ENCODE data around the gene GLTP.

The GLTP gene

DNA sequence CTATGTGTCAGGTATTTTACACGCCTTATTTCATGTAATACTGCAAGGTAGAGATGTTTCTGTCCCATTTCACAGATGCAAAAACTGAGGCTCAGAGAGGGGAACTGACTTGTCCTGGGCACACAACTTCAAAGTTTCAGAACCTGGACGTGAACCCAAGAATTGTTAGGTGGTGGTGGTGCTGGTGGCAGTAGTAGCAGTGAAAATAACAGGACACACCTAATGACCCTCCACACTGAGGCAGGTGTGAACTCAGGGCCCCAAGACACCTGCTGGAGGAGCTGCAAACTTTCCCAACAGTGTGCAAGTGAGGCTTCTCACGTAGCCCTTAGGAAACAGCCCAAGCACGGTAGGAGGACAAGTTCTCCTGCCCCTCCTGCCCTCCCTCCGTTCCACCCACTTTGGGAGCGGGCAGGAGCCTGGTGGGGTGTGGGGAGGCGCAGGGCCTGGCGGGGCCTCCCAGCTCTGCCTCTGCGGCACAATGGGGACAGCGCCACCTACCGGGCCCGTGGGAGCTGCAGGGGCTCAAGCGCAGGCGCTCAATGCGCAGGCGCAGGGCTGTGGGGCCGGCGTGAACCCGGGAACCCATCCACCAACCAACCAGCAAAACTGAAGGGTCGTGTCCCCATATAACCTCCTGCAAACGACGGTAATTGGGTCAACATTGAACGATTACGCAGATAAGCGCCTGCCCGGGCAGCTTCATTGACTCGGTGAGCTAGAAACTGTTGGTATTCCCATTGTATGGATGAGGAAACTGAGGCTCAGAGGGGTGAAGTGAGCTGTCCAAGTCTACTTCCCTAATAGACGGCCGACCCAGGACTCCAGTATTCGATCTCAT is 35.1 kb downstream of the GLTP start:
- peak; percentile 82 to 86 for DNase-seq (ENCODE audit: low read depth in 1 of 2, low spot score in 1 of 2)

DNA sequence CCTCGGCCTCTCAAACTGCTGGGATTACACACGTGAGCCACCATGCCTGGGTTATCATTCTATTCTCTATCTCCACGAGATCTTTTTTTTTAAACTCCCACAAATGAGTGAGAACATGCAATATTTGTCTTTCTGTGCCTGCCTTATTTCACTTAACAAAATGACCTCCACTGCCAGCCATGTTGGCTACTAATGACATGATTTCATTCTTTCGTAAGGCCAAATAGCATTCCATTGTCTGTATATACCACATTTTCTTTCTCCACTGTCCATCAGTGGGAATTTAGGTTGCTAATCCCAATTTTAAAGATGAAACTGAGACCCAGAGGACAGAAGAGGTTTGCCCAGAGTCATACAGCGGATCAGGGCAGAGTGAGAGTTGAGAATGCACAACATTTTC is 36.2 kb downstream of the GLTP start:
- no peak for DNase-seq (ENCODE audit: low read depth in 1 of 2, low spot score in 1 of 2)

DNA sequence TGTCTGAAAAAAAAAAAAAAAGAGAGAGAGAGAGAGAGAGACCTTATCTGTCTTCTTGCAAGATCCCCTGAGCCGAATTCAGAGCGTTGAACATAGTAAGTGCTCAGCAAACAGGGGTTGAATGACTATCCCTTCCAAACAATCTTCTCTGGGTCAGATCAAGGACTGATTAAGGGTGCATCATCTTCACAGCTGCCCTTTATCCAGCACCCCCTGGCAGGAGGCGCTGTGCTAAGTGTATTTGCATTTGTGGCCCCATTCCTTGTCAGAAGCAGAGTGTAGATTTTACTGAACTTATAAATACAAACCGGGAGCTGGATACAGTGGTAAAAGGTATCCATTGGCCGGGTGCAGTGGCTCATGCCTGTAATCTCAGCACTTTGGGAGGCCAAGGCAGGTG is 38.3 kb downstream of the GLTP start:
- no peak for DNase-seq (ENCODE audit: low read depth in 1 of 2, low spot score in 1 of 2)

DNA sequence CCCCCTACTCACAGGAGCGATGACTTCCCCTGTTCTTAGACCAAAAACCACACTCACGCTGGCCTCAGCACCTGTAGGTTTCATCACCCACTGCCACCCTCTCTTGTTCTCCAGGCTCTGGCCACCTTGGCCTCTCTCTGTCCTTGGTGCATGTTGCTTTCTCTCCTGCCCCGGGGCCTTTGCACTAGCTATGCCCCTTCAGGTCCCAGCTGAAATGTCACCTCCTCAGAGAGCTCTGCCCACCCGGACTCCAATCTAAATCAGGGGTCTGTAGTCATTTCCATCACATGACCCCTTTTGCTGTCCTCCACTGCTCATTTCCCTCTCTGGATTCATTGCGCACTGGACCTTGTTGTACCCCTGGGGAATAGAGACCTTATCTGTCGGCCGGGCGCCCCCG is 39.0 kb downstream of the GLTP start:
- DNase-seq (ENCODE audit: low read depth in 1 of 2, low spot score in 1 of 2), result no peak

DNA sequence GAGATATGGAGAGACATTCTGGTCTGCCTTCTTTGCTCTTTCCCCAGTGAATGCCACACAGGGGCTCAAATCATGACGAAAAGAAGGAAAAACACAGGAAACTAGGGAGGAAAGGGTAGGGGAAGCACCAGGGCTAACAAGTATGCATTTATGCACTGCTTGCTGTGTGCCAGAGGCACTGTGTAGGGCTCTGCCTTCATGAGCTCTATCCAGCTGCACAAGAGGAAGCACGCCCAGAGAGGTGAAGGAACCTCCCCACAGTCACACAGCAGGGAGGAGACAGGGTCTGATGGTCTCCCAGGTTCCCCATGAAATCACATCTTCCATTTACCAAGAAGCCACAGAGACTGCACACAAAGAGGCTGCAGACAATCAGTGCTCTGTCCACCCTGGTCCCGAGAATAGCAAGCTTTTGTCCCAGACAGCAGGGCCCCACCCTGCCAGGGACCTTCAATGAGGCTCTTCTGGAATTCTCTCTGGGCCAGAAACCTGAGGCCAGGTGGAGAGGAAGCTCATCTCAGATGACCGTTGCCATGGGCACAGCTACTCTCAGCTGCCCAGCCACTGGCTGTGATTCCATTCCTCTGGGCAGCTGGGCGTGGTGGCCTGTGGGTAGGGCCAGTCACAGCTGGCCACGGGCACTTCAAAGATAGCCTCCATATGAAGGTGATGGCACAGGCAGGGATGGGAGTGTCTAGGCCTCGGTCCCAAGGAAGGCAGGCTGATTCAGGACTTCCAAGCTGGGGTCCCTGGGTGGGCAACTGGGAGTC is 39.9 kb downstream of the GLTP start:
- no peak for DNase-seq (ENCODE audit: low read depth in 1 of 2, low spot score in 1 of 2)

DNA sequence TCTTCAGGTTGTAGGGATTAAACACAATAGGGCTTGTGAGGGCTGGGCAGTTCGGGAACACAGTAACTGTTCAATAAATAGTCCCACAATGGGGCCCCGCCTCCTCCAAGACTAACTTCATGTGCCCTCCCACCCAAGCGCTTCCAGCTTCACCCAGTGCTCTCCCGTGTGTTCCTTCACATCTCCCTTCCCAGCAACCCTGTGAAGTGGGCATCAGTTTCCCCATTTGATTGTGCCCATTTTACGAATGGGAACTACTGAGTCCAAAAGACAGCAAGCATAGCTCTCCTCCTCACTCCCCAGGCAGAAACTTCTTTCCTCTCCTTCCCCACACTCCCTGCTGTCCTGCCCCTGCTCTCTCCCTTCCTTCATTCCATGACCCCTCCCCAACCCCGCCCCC is 40.9 kb downstream of the GLTP start:
- DNase-seq (ENCODE audit: low read depth in 1 of 2, low spot score in 1 of 2), result no peak

DNA sequence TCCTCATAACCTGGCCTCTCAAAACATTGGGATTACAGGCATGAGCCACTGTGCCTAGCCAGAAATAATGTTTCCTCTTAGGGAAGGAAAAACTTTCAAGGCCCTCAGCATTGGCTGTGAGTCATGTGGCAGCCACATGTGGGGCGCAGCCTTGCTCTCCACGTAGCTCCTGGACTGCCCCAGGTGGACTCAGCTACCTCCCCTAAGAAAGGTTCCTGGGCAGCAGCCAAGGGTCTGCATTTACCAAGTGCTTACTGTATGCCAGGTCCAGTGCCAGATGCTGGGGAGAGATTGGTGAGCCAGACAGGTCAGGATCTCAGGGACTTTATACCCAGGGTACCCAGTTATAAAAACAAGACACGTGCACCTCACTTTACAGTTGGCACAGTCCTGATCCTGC is 43.4 kb downstream of the GLTP start:
- DNase-seq (ENCODE audit: low read depth in 1 of 2, low spot score in 1 of 2), result no peak

DNA sequence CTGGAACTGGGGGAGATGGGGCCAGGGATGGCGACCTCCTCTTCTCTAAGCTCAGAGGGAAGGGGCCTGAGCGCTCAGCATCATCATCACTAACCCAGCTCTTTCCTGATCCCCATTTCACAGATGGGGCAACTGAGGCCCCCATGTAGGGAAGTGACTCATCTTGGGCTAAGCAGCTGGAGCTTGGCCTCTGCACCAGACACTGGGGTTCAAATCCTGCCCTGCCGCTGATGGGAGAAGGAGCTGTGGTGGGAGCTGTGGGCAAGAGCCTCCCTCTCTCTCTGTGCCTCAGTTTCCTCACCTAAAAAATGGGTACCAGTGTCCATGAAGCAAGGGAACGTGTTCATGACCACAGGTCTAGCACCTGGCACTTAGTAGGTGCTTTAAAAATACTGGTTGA is 44.5 kb downstream of the GLTP start:
- no peak for DNase-seq (ENCODE audit: low read depth in 1 of 2, low spot score in 1 of 2)

DNA sequence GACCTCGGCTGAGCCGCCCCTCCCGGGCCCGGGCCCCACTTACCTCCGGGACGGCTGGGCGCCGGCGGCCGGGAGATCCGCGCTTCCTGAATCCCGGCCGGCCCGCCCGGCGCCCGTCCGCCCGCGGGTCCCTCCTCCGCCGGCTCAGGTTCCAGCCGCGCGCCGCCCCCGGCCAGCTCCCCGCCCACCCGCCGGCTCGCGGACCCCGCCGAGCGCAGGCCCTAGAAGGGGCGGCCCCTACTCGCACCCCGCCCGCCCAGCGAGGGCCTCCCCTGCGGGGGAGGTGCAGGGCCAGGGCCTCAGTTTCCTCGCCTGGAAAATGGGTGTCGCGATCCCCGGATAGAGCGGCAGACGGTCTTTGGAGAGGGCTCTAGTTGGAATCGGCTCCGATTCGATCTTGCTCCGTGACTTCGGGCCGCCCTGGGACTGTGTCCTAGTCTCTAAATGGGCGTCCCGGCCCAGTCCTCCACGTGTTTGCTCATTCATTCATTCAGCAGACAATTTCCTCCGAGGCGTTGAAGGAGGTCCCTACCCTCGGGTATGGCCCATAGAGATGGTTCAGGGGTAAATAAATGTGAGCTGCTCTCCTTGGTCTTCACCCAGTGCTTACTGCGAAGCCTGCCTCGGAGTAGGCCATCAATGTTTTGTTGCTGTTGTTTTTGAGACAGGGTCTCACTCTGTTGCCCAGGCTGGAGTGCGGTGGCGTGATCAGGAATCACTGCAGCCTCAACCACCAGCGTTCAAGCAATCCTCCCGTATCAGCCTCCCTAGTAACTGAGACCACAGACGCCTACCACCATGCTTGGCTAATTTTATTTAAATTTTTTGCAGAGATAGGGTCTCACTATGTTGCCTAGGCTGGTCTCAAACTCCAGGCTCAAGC is 46.8 kb downstream of the GLTP start, which contains the start of gene TRPV4:
TRPV4 (minus strand) TSS at position 92 of the 883 bp plus-strand sequence. CDS start 18,602 bp downstream, outside the sequence.
- DNase-seq (ENCODE audit: low read depth in 1 of 2, low spot score in 1 of 2), result no peak

DNA sequence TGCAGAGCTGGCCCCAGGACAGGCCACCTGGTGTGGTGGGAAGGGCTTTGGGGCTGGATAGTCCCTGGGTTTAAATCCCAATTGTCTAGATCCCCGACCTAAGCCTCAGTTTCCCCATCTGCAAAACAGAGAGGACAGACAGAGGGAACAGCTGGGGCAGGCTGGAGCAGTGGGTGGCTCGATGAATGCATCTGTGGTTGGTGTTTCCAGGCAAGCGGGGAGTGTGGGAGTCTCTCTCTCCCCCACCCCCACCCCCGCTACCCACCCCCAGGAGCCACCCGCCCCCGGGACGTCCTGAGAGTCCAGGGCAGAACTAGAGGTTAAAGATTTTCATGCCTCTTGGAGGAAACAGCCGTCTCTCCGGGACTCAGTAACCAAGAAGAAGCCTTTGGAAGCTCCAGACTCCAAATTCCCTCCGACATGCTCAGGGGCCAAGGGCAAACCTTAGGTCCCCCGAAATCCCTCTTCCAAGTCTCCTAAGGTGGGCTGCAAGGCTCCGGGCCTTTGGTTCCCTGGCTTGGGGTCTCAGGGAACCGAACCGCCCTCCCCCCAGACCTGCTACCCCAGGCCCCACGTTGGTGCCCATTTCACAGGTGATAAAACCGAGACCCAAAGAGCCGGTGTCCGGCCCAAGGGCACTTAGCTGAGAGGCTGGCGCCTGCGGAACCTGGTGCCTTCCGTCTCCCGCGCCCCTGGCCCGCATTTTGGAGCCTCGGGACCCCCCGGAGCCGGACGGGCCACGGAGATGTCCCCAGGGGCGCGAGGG is 47.6 kb downstream of the GLTP start:
- DNase-seq (ENCODE audit: low read depth in 1 of 2, low spot score in 1 of 2), result no peak

DNA sequence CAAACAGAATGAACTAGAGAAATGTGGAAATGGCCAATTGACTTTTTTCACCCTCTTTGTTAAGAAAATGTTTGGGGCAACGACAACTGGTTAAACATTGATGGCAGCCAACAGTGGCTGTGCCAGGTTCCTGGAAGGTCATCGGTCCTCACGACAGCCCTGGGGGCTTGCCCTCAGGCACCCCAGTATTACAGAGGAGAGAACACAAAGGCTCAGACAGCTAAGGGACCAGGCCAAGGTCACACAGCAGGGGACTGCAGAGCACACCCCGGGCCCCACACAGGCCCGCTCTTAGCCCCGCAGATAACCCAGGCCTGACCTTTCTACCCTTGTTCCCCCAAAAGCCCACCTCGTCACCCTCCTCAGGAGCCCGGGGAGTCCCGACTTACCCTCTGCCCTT is 48.4 kb downstream of the GLTP start:
- DNase-seq (ENCODE audit: low read depth in 1 of 2, low spot score in 1 of 2), result no peak

DNA sequence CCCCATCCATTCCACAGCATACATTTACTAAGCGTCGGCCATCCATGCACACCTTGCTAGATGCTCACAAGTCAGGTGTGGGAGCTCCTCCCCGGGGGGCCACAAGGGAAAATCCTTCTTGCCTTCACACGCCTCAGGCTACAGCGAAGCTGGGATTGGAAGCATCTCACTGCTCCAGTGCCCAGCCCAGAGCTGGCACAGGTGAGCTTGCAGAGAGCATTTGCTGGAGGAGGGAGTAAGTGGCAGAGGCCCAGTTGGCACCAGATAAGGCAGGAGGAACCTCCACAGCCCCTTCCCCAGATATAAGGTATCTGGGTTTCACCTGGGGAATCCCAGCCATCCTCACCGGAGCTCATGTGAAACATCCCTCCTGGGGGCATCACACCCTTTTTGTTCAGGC is 49.0 kb downstream of the GLTP start:
- no peak for DNase-seq (ENCODE audit: low read depth in 1 of 2, low spot score in 1 of 2)

DNA sequence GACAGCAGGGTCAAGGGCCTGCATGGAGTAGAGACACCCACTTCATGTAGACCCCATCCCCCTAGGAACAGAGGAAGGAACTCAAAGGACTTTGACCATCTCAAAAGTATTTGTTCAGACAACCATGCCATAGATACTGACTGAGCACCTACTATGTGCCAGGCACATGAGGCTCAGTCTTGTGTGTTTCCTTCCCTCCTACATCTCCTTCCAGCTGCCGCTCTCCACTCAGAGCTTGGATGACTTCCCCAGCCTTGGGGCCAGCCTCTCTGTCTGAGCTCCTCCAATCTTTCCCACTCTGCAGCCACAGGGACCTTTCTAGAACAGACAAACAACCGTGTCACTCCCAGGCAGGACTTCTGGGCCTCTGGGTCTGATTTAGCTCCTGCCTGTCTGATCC is 49.6 kb downstream of the GLTP start:
- no peak for DNase-seq (ENCODE audit: low read depth in 1 of 2, low spot score in 1 of 2)

DNA sequence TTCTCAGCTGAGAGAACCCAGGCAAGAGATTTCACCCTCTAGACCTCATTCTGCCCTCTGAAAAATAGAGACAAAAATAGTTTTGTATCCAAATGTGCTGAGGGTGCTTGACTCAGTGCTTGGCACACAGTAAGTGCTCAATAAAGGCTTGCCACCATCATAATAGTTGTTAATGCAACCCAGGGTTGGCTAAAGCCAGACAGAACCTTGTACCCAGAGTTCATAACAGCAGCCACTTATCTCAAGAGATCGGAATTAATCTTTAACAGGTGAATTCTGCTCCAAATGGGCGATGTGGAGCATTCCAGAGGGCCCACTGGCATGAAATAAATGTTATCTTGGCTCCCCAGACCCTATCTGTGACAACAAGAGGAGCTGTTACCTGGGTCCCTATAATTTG is 50.1 kb downstream of the GLTP start:
- no peak for DNase-seq (ENCODE audit: low read depth in 1 of 2, low spot score in 1 of 2)

DNA sequence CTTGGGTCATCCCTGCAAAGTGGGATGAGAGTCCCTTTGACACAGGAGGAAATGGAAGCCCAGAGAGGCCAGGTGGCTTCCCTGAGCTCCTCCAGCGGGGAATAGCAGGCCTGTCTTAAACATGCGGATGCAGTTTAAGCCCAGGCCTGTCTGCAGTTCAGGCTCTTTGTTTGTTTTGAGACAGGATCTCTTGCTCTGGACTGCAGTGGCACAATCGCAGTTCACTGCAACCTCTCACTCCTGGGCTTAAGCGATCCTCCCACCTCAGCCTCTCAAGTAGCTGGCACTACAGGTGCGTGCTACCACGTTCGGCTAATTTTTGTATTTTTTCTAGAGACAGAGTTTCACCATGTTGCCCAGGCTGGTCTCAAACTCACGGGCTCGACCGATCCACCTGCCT is 50.7 kb downstream of the GLTP start:
- no peak for DNase-seq (ENCODE audit: low read depth in 1 of 2, low spot score in 1 of 2)

DNA sequence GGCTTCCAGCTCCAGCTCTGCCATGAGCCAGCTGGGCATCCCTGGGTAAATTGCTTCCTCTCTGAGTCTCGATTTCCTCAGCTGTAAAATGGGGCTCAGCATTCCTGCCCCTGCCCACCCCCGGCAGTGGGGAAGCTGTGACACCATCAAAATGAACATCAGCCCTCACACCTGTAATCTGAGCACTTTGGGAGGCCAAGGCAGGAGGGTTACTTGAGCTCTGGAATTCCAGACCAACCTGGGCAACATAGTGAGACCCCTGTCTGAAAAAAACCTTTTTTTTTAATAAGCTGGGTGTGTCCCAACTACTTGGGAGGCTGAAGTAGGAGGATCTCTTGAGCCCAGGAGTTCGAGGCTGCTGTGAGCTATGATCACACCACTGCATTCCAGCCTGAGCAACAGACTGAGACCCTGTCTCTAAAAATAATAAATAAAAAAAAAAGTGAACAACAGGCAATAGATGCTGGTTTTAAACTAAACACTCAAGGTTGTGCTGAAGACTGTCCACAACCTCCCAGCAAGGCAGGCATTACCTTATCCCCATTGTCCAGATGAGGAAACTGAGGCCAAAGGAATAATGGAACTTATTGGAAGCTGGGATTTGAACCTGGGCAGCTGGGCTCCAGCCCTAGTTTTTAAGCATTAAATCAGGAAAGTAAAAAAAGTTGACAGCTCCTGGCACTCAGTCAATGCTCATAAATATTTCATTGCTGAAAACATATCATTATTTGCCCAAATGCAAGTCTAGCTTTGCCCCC is 51.4 kb downstream of the GLTP start:
- no peak for DNase-seq (ENCODE audit: low read depth in 1 of 2, low spot score in 1 of 2)

DNA sequence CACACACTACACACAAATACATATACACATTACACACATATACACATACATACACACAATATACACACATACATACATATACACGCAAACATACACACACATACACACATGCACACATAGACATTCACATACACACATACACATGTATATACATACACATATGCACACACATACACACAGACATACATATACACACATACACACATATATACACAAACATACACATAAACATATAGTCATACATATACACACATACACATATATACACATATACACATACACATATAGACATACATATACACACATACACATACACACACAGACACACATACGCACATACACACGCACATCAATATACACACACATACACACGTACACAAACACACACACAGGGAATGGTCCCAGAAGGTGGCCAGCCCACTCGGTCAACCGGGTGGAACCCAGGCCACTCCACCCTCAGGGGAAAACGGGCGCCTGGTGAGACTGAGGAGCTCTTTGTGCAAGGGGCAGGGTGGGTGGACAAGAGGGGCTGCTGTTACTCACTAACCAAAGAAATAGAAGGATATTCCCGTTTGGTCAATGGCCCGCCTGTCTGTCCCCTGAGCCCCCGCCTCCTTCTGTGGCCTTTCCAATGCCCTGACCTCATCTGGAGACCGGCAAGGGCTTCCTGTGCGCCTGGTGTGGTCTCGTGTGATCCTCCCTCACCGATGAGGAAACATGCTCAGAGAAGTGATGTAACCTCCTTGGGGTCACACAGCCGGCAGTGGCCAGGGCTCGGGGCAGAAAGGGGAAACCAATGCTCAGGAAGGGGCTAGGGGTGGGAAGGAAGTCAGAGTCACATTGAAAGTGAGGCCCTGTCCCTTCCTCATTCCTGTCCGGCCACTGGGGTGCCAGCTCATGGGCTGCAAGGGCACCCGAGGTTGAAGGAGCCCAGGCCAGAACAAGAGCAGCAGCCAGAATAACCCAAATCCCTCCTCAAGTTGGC is 52.5 kb downstream of the GLTP start:
- DNase-seq (ENCODE audit: low read depth in 1 of 2, low spot score in 1 of 2), result no peak

DNA sequence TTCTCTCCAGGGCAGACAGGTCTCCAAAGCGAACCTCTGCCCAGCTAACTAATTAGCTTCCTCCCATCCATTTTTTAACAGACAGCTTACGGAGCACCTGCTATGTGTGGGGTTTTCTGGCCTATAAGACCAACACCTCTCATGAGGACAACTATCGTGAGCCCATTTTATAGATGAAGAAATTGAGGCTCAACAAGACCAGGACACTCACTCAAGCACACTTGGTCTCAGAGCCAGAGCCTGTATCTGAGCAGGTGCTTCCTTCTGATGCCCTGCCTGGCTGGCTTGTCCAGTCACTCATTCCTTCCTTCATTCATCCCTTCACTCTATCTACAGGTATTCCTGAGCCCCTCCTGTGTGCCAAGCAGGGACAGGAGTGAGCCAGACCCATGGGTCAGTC is 53.3 kb downstream of the GLTP start:
- DNase-seq (ENCODE audit: low read depth in 1 of 2, low spot score in 1 of 2), result no peak

DNA sequence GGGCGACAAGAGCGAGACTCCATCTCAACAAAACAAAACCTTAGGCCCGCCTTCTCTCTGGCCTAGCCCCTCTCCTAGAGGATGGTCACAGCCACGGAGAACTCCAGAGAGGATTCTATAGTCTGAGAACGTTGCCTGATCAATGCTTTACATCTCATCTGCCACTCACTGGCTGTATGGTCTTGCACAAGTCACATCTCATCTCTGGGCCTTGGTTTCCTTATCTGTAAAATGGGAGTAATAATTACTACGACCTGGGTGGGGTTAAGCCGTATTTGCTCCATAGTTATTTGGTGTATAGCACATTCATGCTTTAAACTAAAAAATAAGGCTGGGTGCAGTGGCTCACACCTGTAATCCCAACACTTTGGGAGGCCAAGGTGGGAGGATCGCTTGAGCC is 55.6 kb downstream of the GLTP start:
- no peak for DNase-seq (ENCODE audit: low read depth in 1 of 2, low spot score in 1 of 2)

Data from activated CD4-positive, alpha-beta T cell treated with anti-CD3 and anti-CD28 coated beads, Interleukin-2, amount 50 U/mL, for 24 hours (primary cell).